Naive thymus-derived CD8-positive, alpha-beta T cell (primary cell): ENCODE results near the gene RBP5. TPM values are rescaled to one million over a fixed set of nuclear protein-coding genes. Genes with fewer than 3 reads are reported as not detected.

ENCODE experiments used
- ATAC-seq, 2 donors: fragments of 150-1000 bp; cut with Tn5 transposase in 1 of 2; sonication (Bioruptor Pico), chemical (Tn5 transposase) in 1 of 2; 1 replicate in 1 of 2; 2 replicates in 1 of 2; pipeline ENCODE4 v1.10.0; 2021; ENCODE audit warnings: mild to moderate bottlenecking in 2 of 2, moderate library complexity in 2 of 2
- POLR2A ChIA-PET: fragments of 350-600 bp; sonication (Branson Sonifier 250); formaldehyde crosslinking; loops from one replicate; lab custom pipeline; 2021; ENCODE audit warnings: antibody characterized with exemption; lab: Charles Lee
- DNase-seq, 10 donors: peaks; one replicate each; pipeline versions ENCODE4 v3.0.0 to v3.0.0-alpha.2; 2020 to 2022
- H3K27ac Mint-ChIP-seq, 10 donors: one replicate each; pipeline ENCODE4 v1.8.0; 2020 to 2022; ENCODE audit warnings: mild to moderate bottlenecking in 10 of 10, mixed read lengths in 10 of 10, moderate library complexity in 4 of 10, inconsistent platforms in 1 of 10
- H3K27me3 Mint-ChIP-seq, 5 donors: one replicate each; pipeline ENCODE4 v1.8.0; 2021 to 2022; ENCODE audit warnings: mixed read lengths in 5 of 5
- H3K36me3 Mint-ChIP-seq, 3 donors: one replicate each; pipeline ENCODE4 v1.8.0; 2020 to 2022; ENCODE audit warnings: mixed read lengths in 3 of 3, mild to moderate bottlenecking in 2 of 3, inconsistent platforms in 1 of 3
- H3K4me1 Mint-ChIP-seq, 4 donors: one replicate each; pipeline ENCODE4 v1.8.0; 2021 to 2022; ENCODE audit warnings: mixed read lengths in 4 of 4
- H3K4me3 Mint-ChIP-seq, 10 donors: one replicate each; pipeline ENCODE4 v1.8.0; 2020 to 2022; ENCODE audit warnings: mild to moderate bottlenecking in 10 of 10, mixed read lengths in 10 of 10, moderate library complexity in 6 of 10, inconsistent platforms in 1 of 10
- H3K9me3 Mint-ChIP-seq, 9 donors: one replicate each; pipeline ENCODE4 v1.8.0; 2020 to 2022; ENCODE audit warnings: mixed read lengths in 9 of 9, mild to moderate bottlenecking in 3 of 9, inconsistent platforms in 1 of 9, moderate library complexity in 1 of 9
- polyA plus RNA-seq, 3 donors: library from polyadenylated mRNA; unstranded; fragments of 300-500 nt; fragmentation: Illumina TruSeq; gene quantifications; one replicate each; pipeline ENCODE4 v1.2.3, GENCODE V29; 2021
- total RNA-seq, 8 experiments: library from RNA in 2 of 8; stranded (reverse) in 2 of 8; gene quantifications; one replicate each; pipeline ENCODE4 v1.2.3 and lab custom pipeline; 2021 to 2026

The RBP5 gene
- total and polyA plus RNA-seq, 5 experiments from 2014 or later: 0.69 to 1.1 TPM; not detected in 3

DNA sequence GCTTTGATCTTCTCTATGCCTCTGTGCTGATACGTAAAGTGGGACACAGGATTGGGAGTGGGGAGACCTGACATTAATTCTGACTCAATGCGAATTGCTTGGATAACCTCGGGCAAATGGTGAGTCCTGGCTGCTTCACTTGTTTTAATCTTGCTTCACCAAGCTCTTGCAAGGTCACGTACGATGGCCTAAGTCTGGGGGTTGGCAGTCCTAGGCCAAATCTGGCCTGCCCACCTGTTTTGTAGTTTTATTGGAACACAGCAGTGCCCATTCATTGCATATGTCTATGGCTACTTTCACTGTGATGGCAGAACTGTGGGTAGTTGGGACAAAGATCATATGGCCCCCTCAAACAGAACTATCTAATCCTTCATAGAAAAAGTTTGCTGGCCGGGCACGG, 14.9 kb upstream of the RBP5 start:
- no peak overlapping the region for H3K4me3 Mint-ChIP-seq
- no peaks in the 10 kb centered on the region for H3K9me3 Mint-ChIP-seq
- POLR2A ChIA-PET: no interaction called here
- H3K4me1 Mint-ChIP-seq: peaks cover 0 to 8% (median 0%) of the 10 kb centered on the region in 4 donors
- no peak for DNase-seq
- peaks cover 0 to 41% (median 19%) of the 10 kb centered on the region in 3 donors for H3K36me3 Mint-ChIP-seq
- H3K27me3 Mint-ChIP-seq: no peaks in the 10 kb centered on the region
- no peak overlapping the region for H3K27ac Mint-ChIP-seq
- no peak for ATAC-seq

DNA sequence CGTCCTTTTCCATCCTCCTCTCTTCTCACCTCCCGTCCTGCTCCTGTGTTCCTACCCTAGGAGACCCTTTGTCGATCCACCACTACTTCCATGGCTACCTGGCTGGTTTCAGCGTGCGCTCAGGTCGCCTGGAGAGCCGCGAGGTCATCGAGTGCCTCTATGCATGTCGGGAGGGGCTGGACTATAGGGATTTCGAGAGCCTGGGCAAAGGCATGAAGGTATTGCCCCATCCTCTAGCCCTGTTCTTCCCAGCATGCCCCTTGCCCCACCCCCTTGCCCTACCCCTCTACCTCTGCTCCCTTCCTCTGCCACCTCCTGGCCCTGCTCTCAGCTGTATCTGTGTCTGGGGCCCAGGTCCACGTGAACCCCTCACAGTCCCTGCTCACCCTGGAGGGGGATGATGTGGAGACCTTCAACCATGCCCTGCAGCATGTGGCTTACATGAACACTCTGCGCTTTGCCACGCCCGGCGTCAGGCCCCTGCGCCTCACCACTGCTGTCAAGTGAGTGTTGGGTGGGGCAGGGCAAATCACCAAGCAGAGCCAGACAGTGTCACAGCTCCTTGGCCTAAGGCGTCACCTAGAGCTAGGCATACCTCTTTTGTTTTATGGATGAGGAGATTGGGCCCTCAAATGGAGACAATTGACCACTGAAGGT, 14.2 kb upstream of the RBP5 start:
- DNase-seq (no peak), ATAC-seq (no peak)
- POLR2A ChIA-PET: no interaction called here
- Mint-ChIP-seq H3K27ac (no peak overlapping the region), H3K36me3 (peaks cover 0 to 37% (median 14%) of the 10 kb centered on the region in 3 donors), H3K4me1 (peaks cover 0 to 8% (median 0%) of the 10 kb centered on the region in 4 donors), H3K27me3 (no peaks in the 10 kb centered on the region), H3K4me3 (no peak overlapping the region), H3K9me3 (no peaks in the 10 kb centered on the region)

DNA sequence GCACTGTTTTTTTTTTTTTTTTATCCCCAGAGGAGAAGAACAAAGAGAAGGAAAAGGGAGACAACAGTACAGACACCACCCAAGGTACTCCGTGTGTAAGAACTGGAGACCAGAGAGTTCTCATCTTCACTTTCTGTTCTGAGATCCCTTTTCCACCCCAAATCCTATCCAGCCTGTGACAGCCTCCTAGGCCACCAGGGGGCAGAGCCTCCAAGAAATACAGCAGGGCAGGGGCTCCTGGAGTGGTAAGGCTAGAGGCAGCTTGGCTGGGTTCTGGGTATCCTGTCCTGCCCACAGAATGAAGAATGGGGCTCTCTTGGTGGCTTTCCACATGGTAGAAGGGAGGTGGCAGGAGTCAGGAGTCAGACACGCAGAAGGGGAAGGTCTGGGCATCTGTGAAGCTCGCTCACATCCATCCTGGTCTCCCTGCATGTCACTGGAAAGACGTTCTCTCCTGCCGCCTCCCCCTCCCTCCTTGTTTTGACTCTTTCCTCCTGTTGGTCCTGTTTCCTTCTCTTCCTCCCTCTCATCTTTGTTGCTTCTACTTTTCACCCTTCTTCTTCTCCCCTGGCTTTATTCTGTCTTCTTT, 13.5 kb upstream of the RBP5 start:
- H3K4me3 Mint-ChIP-seq: no peak overlapping the region
- peak; percentile 26 to 76 (median 48) for DNase-seq
- H3K27ac Mint-ChIP-seq: peak overlapping the region in 1 of 10 donors; percentile 92
- H3K9me3 Mint-ChIP-seq: no peaks in the 10 kb centered on the region
- no peaks in the 10 kb centered on the region for H3K27me3 Mint-ChIP-seq
- H3K36me3 Mint-ChIP-seq: peaks cover 0 to 38% (median 14%) of the 10 kb centered on the region in 3 donors
- POLR2A ChIA-PET: no interaction called here
- ATAC-seq: peak; percentile 86 to 89
- peaks cover 0 to 8% (median 0%) of the 10 kb centered on the region in 4 donors for H3K4me1 Mint-ChIP-seq

DNA sequence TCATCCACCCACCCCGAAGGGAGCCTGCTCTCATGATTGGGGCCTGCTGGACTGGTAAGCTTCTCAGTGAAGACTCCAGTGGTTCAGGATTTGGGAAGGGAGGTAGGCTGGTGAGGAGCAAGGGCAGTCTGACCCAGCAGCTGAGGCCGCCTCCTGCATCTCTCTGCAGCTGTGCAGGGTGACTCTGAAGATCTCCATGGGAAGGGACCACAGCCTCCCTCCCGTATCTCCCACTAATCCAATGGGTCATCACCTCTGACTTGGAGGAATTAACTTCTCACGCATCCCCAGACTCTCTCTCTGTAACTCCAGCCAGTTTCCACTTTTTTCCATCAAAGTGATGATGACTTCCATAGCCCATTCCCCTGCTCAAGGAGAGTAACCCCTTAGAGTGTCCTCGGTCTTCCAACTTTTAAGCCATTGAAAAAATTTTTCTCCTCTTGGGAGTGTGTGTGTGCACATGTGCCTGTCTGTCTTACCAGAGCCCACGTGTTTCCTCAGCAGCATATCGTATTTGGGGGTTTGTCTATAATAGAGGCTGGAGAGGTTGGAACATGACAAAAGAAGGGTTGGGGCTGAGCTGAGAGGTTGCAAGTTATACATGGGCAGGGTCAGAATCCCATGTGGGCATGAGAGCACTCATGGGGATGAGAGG, 12.8 kb upstream of the RBP5 start:
- DNase-seq: no peak
- peak overlapping the region in 2 of 10 donors; percentile 20 to 55 for H3K27ac Mint-ChIP-seq

DNA sequence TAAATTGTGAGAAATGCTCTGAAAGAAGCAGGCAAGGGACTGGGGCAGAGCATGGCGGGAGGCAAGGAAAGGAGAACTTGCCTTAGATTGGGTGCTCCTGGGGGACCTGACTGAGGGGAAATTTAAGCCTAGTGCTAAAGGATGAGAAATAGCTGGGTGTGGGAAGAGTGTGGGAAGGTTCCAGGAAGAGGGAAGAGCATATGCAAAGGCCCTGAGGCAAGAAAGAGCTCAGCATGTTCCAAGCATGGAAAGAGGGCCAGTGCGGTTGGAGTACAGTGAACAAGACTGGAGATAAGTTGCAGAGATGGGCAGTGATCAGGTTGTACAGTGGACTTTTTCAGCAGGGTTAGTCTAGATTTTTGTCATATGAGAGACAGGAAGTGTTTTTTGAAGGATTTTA, 10.5 kb upstream of the RBP5 start:
- peaks cover 0 to 43% (median 12%) of the 10 kb centered on the region in 3 donors for H3K36me3 Mint-ChIP-seq
- POLR2A ChIA-PET: no interaction called here
- no peak overlapping the region for H3K4me3 Mint-ChIP-seq
- ATAC-seq (no peak), DNase-seq (no peak)
- H3K4me1 Mint-ChIP-seq: peaks cover 0 to 10% (median 0%) of the 10 kb centered on the region in 4 donors
- H3K27ac Mint-ChIP-seq: peak overlapping the region in 2 of 10 donors; percentile 57 to 70
- H3K9me3 Mint-ChIP-seq: no peaks in the 10 kb centered on the region
- no peaks in the 10 kb centered on the region for H3K27me3 Mint-ChIP-seq

More for the DNA sequence above, 12.8 kb upstream of the RBP5 start:
- no peak overlapping the region for H3K4me3 Mint-ChIP-seq
- H3K36me3 Mint-ChIP-seq: peaks cover 0 to 38% (median 13%) of the 10 kb centered on the region in 3 donors
- POLR2A ChIA-PET: no interaction called here
- no peaks in the 10 kb centered on the region for H3K9me3 Mint-ChIP-seq
- H3K27me3 Mint-ChIP-seq: no peaks in the 10 kb centered on the region
- ATAC-seq: no peak
- peaks cover 0 to 7% (median 0%) of the 10 kb centered on the region in 4 donors for H3K4me1 Mint-ChIP-seq

DNA sequence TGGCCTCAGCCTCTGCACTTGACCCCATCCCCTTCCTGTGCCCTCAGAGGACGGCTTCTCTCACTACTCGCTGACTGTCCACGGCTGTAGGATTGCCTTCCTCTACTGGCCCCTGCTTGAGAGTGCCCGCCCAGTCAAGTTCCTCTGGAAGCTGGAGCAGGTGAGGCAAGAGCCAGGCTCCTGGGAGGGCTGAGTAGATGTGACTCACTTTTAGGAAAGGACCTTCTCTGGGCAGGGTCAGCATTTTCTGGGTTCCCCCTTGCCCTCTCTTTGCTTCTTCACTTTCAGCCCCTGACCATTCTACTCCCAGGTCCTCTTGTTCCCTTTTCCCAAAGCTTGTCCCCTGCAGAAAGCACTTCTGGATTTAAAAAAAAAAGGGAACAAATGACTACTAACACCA, 9.2 kb upstream of the RBP5 start:
- Mint-ChIP-seq H3K4me3 (no peak overlapping the region), H3K27me3 (no peaks in the 10 kb centered on the region), H3K27ac (peak overlapping the region in 1 of 10 donors; percentile 38), H3K36me3 (peaks cover 0 to 38% (median 6%) of the 10 kb centered on the region in 3 donors), H3K9me3 (no peaks in the 10 kb centered on the region), H3K4me1 (peaks cover 0 to 13% (median 5%) of the 10 kb centered on the region in 4 donors)
- POLR2A ChIA-PET: no interaction called here
- DNase-seq (no peak), ATAC-seq (no peak)

DNA sequence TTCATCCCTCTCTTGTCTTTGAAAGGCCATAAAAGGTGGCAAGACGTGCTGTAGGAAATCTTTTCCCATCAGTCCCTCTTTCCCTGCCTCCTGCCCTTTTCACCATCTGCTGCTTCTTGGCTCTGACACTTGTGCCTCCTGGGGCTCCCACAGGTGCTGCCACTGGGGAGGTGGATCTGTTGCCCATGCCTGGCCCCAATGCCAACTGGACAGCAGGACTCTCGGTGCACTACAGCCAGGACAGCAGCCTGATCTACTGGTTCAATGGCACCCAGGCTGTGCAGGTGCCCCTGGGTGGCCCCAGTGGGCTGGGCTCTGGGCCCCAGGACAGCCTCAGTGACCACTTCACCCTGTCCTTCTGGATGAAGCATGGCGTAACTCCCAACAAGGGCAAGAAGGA, 8.0 kb upstream of the RBP5 start:
- Mint-ChIP-seq H3K4me3 (no peak overlapping the region), H3K27ac (no peak overlapping the region), H3K4me1 (peaks cover 9 to 17% (median 14%) of the 10 kb centered on the region in 4 donors), H3K27me3 (no peaks in the 10 kb centered on the region), H3K9me3 (no peaks in the 10 kb centered on the region), H3K36me3 (peaks cover 0 to 29% (median 6%) of the 10 kb centered on the region in 3 donors)
- POLR2A ChIA-PET: no interaction called here
- DNase-seq (no peak), ATAC-seq (no peak)

DNA sequence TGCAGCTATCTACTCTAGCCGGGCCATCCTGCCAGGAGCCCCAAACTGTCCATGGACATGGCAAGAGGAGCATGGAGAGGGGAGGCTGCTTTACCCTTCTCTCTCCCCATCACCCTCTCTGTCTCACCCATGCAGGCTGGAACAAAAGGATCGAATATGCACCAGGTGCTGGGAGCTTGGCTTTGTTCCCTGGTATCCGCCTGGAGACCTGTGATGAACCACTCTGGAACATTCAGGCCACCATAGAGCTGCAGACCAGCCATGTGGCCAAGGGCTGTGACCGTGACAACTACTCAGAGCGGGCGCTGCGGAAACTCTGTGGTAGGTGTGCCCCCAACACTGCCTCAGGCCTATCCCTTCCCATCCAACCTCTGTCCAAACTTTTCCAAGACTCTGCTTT, 7.4 kb upstream of the RBP5 start:
- H3K36me3 Mint-ChIP-seq: peaks cover 0 to 27% (median 4%) of the 10 kb centered on the region in 3 donors
- no peak overlapping the region for H3K4me3 Mint-ChIP-seq
- H3K4me1 Mint-ChIP-seq: peaks cover 15 to 23% (median 19%) of the 10 kb centered on the region in 4 donors
- no peaks in the 10 kb centered on the region for H3K27me3 Mint-ChIP-seq
- no peaks in the 10 kb centered on the region for H3K9me3 Mint-ChIP-seq
- ATAC-seq (no peak), DNase-seq (no peak)
- H3K27ac Mint-ChIP-seq: peak overlapping the region in 1 of 10 donors; percentile 12
- POLR2A ChIA-PET: no interaction called here

DNA sequence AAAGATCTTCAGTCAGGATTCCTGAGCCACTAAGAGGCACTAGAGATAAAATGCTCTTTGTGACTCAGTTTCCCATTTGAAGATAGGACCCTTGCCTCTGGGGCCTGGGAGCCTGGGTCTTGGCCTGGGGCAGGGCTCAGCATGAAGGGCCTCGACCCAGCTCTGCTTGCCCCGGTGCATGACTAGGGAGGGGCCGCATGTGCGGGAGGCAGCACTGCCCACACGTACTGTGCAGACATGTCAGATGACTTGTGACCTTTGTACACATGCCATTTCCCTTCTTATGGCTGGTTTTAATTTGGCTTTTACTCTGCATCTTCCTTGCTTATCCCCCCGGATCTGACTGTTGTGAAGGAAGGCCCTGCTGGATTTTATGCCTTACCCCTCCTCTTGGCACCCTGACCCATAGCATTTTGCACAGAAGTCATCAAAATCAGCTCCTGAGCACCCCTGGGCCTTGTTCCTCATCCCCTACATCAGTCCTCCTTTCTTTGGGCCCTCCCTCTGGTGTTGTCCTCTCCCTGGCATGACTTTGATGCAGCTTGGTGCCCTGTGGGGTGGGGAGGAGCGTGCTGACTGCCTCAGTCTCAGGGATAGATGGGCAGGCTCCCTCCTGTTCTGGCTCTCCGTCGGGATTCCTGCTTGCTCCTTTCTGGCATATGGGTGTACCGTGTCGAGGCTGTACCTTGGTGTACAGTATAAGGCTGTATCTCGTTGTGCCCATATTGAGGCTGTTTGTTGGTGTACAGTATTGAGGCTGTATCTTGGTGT, 5.9 kb upstream of the RBP5 start:
- Mint-ChIP-seq H3K36me3 (peaks cover 0 to 27% (median 4%) of the 10 kb centered on the region in 3 donors), H3K27me3 (no peaks in the 10 kb centered on the region), H3K4me3 (peak overlapping the region in 1 of 10 donors; percentile 40), H3K9me3 (no peaks in the 10 kb centered on the region), H3K4me1 (peaks cover 24 to 37% (median 26%) of the 10 kb centered on the region in 4 donors), H3K27ac (peak overlapping the region in 5 of 10 donors; percentile 27 to 74 (median 41))
- POLR2A ChIA-PET: no interaction called here
- no peak for DNase-seq
- ATAC-seq: no peak

DNA sequence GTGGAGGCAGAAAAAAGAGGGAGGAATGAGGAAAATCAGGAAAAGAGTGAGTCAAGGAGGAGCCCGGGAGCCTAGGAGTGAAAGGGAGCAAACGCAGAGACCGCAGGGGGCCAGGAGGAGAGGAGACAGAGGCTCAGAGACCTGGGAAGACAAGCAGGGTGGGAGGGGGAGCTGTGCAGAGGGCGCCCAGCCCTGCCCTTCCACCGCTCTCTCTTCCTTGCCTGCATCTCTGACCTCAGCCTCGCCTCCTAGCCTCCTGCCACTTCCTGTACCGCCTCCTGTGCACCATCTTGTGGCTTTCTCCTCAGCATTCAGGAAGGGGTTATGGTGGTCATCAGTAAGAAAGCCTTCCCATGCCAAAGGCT, 2.8 kb upstream of the RBP5 start:
- ATAC-seq: no peak
- POLR2A ChIA-PET: no interaction called here
- H3K27ac Mint-ChIP-seq: peak overlapping the region; percentile 25 to 96 (median 94)
- no peaks in the 10 kb centered on the region for H3K9me3 Mint-ChIP-seq
- peak overlapping the region; percentile 91 to 99 (median 95) for H3K4me3 Mint-ChIP-seq
- H3K36me3 Mint-ChIP-seq: peaks cover 0 to 14% (median 0%) of the 10 kb centered on the region in 3 donors
- peak in 3 of 10 donors; percentile 9 to 20 (median 14) for DNase-seq
- H3K4me1 Mint-ChIP-seq: peaks cover 29 to 48% (median 34%) of the 10 kb centered on the region in 4 donors
- no peaks in the 10 kb centered on the region for H3K27me3 Mint-ChIP-seq

DNA sequence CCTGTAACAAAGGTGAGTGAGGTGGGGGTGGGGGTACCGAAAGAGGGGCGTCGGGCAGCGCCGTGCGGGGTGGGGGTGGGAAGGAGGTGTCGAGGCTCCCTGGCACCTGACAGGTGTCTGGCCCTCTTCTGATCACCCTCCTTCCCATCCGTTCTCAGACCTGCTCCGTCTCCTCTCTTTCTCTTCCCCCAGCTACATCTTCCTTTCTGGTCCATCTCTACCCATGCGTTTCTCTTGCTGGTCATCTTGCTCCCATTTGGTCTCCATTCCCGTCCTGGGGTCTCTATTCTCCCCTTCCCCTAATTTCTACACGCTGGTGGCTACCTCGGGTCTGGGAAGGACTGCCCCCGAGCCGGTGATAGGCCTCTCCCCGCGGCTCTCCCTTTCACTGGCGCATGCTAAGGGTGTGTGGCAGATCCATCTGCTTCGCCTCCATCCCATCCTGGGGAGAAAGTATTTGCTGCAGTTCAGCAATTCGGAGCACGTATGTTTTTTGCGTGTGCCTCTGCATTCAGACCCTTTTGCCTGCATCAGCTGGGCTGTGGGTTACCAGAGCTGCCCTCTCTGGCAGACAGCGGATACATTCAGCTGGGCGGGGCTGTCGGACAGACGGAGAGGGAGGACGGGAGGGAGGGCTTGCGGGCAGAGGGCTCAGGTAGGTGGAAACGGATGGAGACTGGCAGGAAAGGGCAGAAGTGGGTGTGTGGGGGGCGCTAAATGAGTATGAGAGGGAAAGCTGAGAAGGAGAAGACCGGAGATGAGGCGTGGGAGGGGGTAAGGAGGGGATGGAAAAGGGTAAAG, 2.2 kb upstream of the RBP5 start:
- POLR2A ChIA-PET: interaction anchor here (0.6 kb wide), 2 partner anchors 22 to 32 kb away, joined by 4 read pairs; no protein-coding TSS in a partner anchor
- peak in 5 of 10 donors; percentile 27 to 38 (median 36) for DNase-seq

More for the DNA sequence above, 2.2 kb upstream of the RBP5 start:
- no peaks in the 10 kb centered on the region for H3K27me3 Mint-ChIP-seq
- ATAC-seq: peak; percentile 29 to 42
- H3K27ac Mint-ChIP-seq: peak overlapping the region; percentile 60 to 96 (median 94)
- no peaks in the 10 kb centered on the region for H3K9me3 Mint-ChIP-seq
- H3K4me1 Mint-ChIP-seq: peaks cover 29 to 48% (median 34%) of the 10 kb centered on the region in 4 donors
- H3K4me3 Mint-ChIP-seq: peak overlapping the region; percentile 91 to 99 (median 95)
- peaks cover 0 to 8% (median 0%) of the 10 kb centered on the region in 3 donors for H3K36me3 Mint-ChIP-seq
